ENCODE measurements around the gene DLX4. TPM values are rescaled to one million over a fixed set of nuclear protein-coding genes. Genes with fewer than 3 reads are reported as not detected.

Gene DLX4
- total RNA-seq, 6 experiments from 2014 or later, result not detected

DNA sequence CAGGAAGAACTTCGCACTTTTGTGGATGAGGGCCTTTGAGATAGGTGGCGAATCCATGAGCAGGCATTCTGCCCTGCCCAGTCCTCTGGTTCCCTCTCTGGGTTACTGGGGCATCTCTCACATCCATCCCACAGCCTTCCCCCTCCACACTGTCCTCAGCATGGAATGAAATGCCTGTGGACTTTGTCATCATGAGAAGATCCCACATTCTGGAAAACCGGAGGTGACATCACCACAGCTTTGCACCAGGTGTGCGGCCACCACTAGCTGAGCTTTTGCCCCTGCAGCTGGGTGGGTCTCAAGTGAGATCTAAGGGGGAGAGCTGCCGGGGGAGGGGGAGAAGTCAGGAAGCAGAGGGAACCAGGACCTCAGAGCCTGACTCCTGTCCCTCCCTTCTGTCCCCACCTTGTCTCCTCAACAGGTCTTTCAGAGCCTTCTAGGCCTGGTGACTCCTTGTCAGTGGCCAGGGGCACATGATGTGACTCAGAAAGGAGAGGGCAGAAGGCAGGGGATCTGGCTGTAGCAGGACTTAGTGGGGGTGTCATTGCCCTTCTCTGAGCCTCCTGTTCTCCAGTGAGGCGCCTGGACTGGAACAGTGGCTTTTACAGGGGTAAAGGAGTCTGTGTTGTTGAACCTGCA, 40.0 kb upstream of the DLX4 start:
- Histone ChIP-seq H3K27me3 (no peaks in the 10 kb centered on the region), H3K27ac (no peak overlapping the region), H3K9me3 (no peaks in the 10 kb centered on the region), H3K4me1 (no peaks in the 10 kb centered on the region), H3K36me3 (no peaks in the 10 kb centered on the region), H3K4me3 (no peak overlapping the region)
- 60% methylated on average over 1 of the region's 6 CpGs for WGBS (ENCODE audit: insufficient coverage, low coverage, low lambda C conversion rate, missing lambda C conversion rate)
- ATAC-seq (no peak), DNase-seq (no peak)
- intact Hi-C loops (cut with DNase I), result no loop called here
- TF ChIP-seq POLR2A (IDR thresholded peaks at IDR 0.05) (no peak), CTCF (IDR thresholded peaks at IDR 0.05) (no peak)

GRCh38 chr17:49930880-49931279, 38.1 kb upstream of the DLX4 start:
- no CpG with 5 or more reads among the region's 8 CpGs for WGBS (ENCODE audit: insufficient coverage, low coverage, low lambda C conversion rate, missing lambda C conversion rate)
- H3K9me3 ChIP-seq, result no peaks in the 10 kb centered on the region
- ATAC-seq (no peak), DNase-seq (no peak)
- H3K4me1 ChIP-seq, result no peaks in the 10 kb centered on the region
- H3K27ac ChIP-seq, result no peak overlapping the region
- H3K4me3 ChIP-seq, result no peak overlapping the region
- TF ChIP-seq POLR2A (IDR thresholded peaks at IDR 0.05), result no peak
- no peak for TF ChIP-seq CTCF (IDR thresholded peaks at IDR 0.05)
- no peaks in the 10 kb centered on the region for H3K36me3 ChIP-seq
- intact Hi-C loops (cut with DNase I), result no loop called here
- no peaks in the 10 kb centered on the region for H3K27me3 ChIP-seq

- no peak overlapping the region for H3K4me3 ChIP-seq
- ATAC-seq (no peak), DNase-seq (no peak)
- H3K36me3 ChIP-seq, result no peaks in the 10 kb centered on the region
- WGBS (ENCODE audit: insufficient coverage, low coverage, low lambda C conversion rate, missing lambda C conversion rate), result 33% methylated on average over 2 of the region's 16 CpGs
- no peak overlapping the region for H3K27ac ChIP-seq
- H3K4me1 ChIP-seq, result no peaks in the 10 kb centered on the region
- H3K27me3 ChIP-seq, result no peaks in the 10 kb centered on the region
- intact Hi-C loops (cut with DNase I), result no loop called here
- TF ChIP-seq CTCF (IDR thresholded peaks at IDR 0.05), result no peak
- no peak for TF ChIP-seq POLR2A (IDR thresholded peaks at IDR 0.05)
- no peaks in the 10 kb centered on the region for H3K9me3 ChIP-seq
Observed at GRCh38 chr17:49931416-49932137, 37.4 kb upstream of the DLX4 start.

DNA sequence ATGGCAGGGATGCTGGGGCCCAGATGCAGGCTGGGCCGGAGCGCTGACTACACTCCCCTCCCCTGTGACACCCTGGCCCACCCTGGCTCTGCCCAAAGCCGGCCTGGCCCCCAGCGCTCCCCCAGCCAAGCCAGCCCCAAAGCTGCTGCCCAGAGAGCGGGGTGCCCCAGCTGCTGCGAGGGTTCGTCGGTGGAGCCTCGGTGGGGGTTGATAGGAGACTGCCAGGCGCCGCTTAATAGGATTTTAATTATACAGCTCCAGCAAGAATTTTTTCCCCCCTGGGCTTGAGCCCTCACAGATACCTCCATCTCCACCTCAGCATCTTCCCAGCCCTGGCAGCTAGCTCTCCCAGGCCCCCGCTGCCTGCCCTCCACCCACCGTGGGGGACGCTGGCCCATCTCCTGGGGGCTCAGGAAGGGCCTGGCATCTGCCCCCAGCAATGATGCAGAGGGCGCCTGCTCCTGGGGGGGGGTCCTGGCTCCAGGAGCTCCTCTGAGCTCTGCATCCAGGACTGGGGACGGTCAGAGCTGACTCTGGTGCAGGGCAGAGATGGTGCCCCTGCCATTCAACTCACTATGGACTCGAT, 36.8 kb upstream of the DLX4 start:
- H3K27ac ChIP-seq, result no peak overlapping the region
- H3K36me3 ChIP-seq, result no peaks in the 10 kb centered on the region
- H3K9me3 ChIP-seq, result no peaks in the 10 kb centered on the region
- 67% methylated on average over 1 of the region's 17 CpGs for WGBS (ENCODE audit: insufficient coverage, low coverage, low lambda C conversion rate, missing lambda C conversion rate)
- no peaks in the 10 kb centered on the region for H3K27me3 ChIP-seq
- intact Hi-C loops (cut with DNase I), result no loop called here
- TF ChIP-seq CTCF (IDR thresholded peaks at IDR 0.05), result no peak
- no peak for TF ChIP-seq POLR2A (IDR thresholded peaks at IDR 0.05)
- H3K4me1 ChIP-seq, result no peaks in the 10 kb centered on the region
- no peak overlapping the region for H3K4me3 ChIP-seq
- ATAC-seq (no peak), DNase-seq (no peak)
